KMS-11 (cell line): ENCODE measurements around the gene RNASE7.

ENCODE experiments used
- H2AFZ ChIP-seq: fragments of 200-600 bp; sonication (generic); 2 replicates; pipeline ENCODE4 v1.6.1; 2016; ENCODE audit warnings: antibody characterized with exemption, mixed run types, low read depth
- H3K27ac ChIP-seq: fragments of 200-600 bp; sonication (generic); 2 replicates; pipeline ENCODE4 v1.6.1; 2016; ENCODE audit warnings: mild to moderate bottlenecking, mixed run types
- H3K27me3 ChIP-seq: fragments of 200-600 bp; sonication (generic); 2 replicates; pipeline ENCODE4 v1.6.1; 2017; ENCODE audit warnings: mild to moderate bottlenecking, low read depth, mixed run types, moderate library complexity; ENCODE audit not compliant: insufficient read depth
- H3K36me3 ChIP-seq: fragments of 200-600 bp; sonication (generic); 2 replicates; pipeline ENCODE4 v1.6.1; 2017; ENCODE audit warnings: mild to moderate bottlenecking, mixed run types; ENCODE audit not compliant: insufficient read depth
- H3K4me1 ChIP-seq: fragments of 200-600 bp; sonication (generic); 2 replicates; pipeline ENCODE4 v1.6.1; 2016; ENCODE audit warnings: mild to moderate bottlenecking, low read depth, mixed run types; ENCODE audit not compliant: poor library complexity, severe bottlenecking
- H3K4me2 ChIP-seq: fragments of 200-600 bp; sonication (generic); 2 replicates; pipeline ENCODE4 v1.7.0; 2016; ENCODE audit warnings: mild to moderate bottlenecking, mixed run types
- H3K4me3 ChIP-seq: fragments of 200-600 bp; sonication (generic); IDR thresholded peaks from 2 replicates; pipeline ENCODE4 v1.6.1; 2017; ENCODE audit warnings: low read depth, low read length, mixed read lengths; ENCODE audit not compliant: insufficient read depth
- H3K79me2 ChIP-seq: fragments of 200-600 bp; sonication (generic); 2 replicates; pipeline ENCODE4 v1.6.1; 2016; ENCODE audit warnings: low read depth, mixed run types; ENCODE audit not compliant: insufficient read depth
- H3K9ac ChIP-seq: fragments of 200-600 bp; sonication (generic); 2 replicates; pipeline ENCODE4 v1.6.1; 2016; ENCODE audit warnings: mild to moderate bottlenecking, mixed run types
- H4K20me1 ChIP-seq: fragments of 200-600 bp; sonication (generic); 2 replicates; pipeline ENCODE4 v1.6.1; 2016; ENCODE audit warnings: mild to moderate bottlenecking, mixed run types; ENCODE audit not compliant: insufficient read depth
- CTCF ChIP-seq: fragments of 200-600 bp; sonication (generic); conservative IDR thresholded peaks from 2 replicates; pipeline ENCODE4 v1.6.1; 2017; ENCODE audit warnings: low read depth, mild to moderate bottlenecking, antibody characterized with exemption, low read length, moderate library complexity, mixed read lengths

Gene RNASE7

DNA sequence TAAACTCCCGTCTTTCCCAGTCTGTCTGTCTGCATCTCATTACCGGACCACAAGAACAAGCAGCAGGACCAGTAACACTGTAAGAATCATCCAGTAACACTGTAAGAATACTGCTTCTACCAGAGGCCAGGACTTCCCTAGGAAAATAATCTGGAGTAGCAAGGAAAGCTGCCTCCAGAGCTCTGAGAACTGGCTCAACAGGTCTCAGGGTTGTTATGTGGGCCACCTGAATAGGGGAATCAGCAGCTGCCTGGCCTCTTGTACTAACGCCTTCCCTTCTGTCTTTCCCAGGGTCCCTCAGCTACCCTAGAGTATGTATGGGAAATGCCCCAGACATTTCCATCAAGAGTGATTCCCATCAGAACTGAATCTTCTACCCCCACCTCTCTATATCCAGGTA lies 44.0 kb upstream of the RNASE7 start:
- no peaks in the 10 kb centered on the region for H3K36me3 ChIP-seq
- no peaks in the 10 kb centered on the region for H4K20me1 ChIP-seq
- H3K27me3 ChIP-seq, result no peaks in the 10 kb centered on the region
- H3K4me2 ChIP-seq, result no peak overlapping the region
- TF ChIP-seq CTCF, result no peak
- H3K79me2 ChIP-seq, result no peaks in the 10 kb centered on the region
- no peaks in the 10 kb centered on the region for H3K4me1 ChIP-seq
- H3K9ac ChIP-seq, result no peak overlapping the region
- H3K4me3 ChIP-seq, result no peak overlapping the region
- H2AFZ ChIP-seq, result no peak overlapping the region
- no peak overlapping the region for H3K27ac ChIP-seq

GRCh38 chr14:20998674-20999366 lies 43.3 kb upstream of the RNASE7 start, which contains the start of gene SLC39A2:
SLC39A2 (plus strand) TSS chr14:20999293; CDS start chr14:20999447, 154 bp downstream.
- Histone ChIP-seq H3K9ac (no peak within 1 kb of the TSS), H3K27ac (no peak within 1 kb of the TSS), H3K79me2 (no peaks in the 10 kb centered on the region), H3K4me3 (no peak within 1 kb of the TSS), H4K20me1 (no peaks in the 10 kb centered on the region), H3K36me3 (no peaks in the 10 kb centered on the region), H3K27me3 (no peaks in the 10 kb centered on the region), H2AFZ (no peak within 1 kb of the TSS), H3K4me1 (no peaks in the 10 kb centered on the region), H3K4me2 (no peak within 1 kb of the TSS)
- no peak for TF ChIP-seq CTCF

- Histone ChIP-seq H3K79me2 (no peaks in the 10 kb centered on the region), H4K20me1 (no peaks in the 10 kb centered on the region), H3K9ac (no peak overlapping the region), H3K27ac (no peak overlapping the region), H3K4me3 (no peak overlapping the region), H3K27me3 (no peaks in the 10 kb centered on the region), H3K36me3 (no peaks in the 10 kb centered on the region), H3K4me1 (no peaks in the 10 kb centered on the region), H3K4me2 (no peak overlapping the region), H2AFZ (no peak overlapping the region)
- no peak for TF ChIP-seq CTCF
Observed at GRCh38 chr14:20999591-20999990, 42.6 kb upstream of the RNASE7 start.

GRCh38 chr14:21001218-21001617 lies 40.9 kb upstream of the RNASE7 start:
- TF ChIP-seq CTCF, result no peak
- H4K20me1 ChIP-seq, result no peaks in the 10 kb centered on the region
- no peak overlapping the region for H3K27ac ChIP-seq
- H3K4me1 ChIP-seq, result no peaks in the 10 kb centered on the region
- H3K9ac ChIP-seq, result no peak overlapping the region
- H3K4me2 ChIP-seq, result no peak overlapping the region
- H3K36me3 ChIP-seq, result no peaks in the 10 kb centered on the region
- H3K79me2 ChIP-seq, result no peaks in the 10 kb centered on the region
- H3K27me3 ChIP-seq, result no peaks in the 10 kb centered on the region
- H3K4me3 ChIP-seq, result no peak overlapping the region
- H2AFZ ChIP-seq, result no peak overlapping the region
